Germinal center (tissue), 1 donor: ENCODE measurements around the gene SLC7A5.
"Not testable (repeated sequence)": the region's sequence is repeated elsewhere in the genome, so short reads cannot be mapped to it uniquely, and the experiment has no call there.

Source experiments
- DNase-seq: peaks from one replicate; pipeline ENCODE4 v3.0.0; 2012; ENCODE audit warnings: mixed read lengths, low spot score

The SLC7A5 gene

DNA sequence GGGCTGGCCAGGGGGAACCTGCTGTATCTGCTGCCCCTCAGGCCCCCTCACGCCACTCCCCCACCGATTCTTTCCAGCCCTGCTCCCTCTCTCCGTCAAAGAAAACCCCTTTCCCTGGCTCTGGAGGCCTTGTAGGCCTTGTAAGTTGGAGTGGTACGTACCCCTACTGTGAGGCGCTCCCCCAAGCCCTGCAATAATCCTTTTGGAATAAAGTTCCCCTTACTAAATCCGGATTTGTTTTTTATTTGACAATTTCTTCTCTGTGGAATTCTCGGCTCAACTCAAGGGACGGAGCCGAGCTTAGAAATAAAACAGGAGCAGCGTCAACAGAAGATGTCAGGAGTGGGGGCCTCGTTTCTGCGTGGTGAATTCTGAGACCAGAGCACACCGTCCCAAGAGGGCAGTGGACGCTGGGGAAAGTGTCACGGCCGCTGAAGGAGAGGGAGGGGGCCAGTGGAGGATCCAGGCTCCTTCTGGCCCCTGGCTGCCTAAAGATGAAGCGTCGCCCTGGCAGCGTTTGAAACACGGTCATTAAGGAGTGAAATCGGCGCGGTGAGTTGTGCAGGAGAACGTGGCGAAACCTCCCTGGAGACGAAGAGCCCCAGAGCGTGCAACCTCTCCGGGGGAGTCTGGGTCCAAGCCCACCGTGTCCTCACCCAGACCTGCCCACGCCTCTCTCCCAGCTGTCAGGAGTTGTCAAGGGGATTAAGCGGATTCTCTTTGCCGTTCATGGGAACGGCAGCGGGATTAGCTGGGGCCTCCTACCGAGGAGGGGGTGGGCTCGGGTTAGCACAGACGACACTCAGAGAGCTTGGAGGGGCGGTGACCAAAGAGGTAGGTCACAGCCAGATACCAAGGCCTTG, 47.0 kb downstream of the SLC7A5 start:
- DNase-seq, result no peak

DNA sequence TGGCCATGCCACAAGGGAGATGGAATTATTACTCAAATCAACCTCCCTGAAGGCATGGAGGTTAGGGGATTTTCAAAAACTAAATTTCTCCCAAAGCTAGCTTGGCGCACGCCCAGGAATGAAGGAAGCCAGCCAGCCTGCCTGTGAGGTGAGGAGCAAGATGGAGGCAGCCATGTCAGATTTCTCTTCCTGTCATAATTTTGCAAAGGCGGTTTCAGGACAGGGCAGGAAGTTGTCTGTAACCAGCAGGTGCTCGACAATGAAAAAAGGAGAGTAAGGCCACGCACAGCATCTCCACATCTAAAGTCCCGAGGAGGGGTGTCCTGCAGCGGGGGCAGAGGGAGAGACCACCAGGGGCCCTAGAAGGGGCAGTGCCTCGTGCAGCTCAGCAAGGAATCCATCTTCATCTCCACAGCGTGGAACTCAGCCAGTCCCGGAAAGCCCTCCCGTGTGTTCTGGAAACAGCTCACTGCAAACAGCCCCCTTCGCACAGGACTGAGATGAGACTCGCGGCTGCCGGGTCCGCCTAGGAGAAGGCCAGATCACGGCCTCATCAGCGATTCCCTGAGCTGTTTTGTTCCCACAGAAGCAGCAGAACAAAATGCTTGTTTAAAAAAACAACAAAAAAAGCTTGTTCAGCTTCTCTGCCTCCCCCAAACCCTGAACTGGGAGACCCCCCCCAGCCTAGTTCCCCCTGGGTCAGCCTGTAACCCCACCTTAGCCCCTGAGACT, 47.8 kb downstream of the SLC7A5 start:
- DNase-seq, result no peak

DNA sequence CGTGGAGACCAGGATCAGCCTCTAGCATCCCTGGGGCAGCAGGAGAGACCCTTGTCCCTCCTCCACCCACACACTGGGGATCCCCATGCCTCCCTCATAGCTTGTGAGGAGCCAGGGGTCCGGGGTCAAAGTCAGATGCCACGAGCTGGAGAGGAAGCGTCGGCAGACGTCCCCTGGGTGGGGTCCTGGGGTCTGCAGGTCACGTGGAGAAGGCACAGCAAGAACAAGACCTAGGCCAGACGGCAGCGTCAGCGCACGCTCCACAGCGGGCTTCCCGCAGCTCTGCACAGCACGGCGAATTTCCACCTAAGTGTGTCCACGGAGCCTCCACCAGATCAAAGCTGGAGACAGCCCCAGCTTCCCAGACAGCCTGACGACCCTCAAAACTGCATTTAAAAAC, 49.3 kb downstream of the SLC7A5 start:
- no peak for DNase-seq

DNA sequence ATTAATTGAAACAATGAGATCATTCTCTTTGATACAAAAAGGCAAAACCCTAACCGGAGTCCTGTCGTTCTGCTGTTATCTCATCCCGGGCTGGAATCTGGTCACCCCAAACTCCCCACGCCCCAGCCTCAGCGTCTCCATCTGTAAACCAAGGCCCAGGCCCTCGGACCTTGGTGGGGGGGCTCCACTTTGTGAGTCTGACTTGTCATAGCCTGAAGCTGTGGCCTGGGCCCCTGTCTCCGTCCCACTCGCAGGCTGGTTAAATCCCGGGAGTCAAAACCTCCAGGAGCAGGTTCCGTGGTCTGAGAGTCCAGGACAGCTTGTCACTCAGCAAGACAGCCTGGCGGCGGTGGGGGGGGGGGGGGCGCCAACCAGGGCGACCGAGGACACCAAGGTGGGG, 50.0 kb downstream of the SLC7A5 start:
- no peak for DNase-seq

DNA sequence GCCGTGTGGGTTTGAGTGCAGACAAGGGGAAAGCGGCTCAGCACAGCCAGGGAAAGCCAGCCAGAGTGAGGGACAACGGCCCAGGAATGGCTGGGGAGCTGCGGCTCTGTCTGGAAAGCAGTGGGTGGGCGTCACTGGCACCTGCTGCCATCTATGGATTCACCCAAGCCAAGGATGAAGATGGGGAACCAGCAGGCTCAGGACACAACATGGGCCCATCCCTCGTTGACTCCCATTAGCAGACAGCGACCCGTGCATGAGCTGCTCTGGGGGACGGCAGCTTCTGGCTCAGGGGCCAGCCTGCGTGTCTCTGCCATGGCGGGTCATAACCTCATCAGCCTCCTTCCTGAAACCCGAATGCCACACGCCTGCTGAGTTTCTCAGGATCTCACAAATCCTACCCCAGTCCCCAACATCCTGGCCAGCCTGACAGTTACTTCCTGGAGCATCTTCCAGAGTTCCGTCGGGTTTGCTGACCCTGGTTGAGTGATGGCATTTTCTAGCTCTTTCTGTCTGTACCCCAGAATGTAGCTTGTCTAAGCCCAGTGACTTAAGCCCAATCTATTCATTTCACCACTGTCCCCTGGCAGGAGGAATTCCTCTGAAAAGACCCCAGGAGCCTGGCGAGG, 50.7 kb downstream of the SLC7A5 start:
- DNase-seq, result no peak

DNA sequence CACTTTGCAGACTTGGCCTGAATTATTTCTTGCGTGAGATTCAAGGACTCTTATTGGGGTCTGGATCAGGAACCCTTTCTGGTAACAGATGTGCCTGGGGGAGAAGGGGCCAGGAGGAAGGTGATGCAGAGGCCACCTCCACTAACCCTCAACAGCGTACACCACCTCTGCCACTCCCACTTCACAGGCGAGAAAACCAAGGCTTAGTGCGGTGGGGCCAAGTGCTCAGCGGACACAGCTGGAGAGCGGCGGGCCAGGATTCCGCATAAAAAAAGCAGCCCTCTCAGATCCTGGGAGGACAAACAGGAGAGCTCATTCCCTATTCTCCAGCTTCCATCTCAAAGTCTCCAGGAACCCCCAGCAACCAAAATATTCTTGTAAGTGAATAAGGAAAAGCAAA, 51.4 kb downstream of the SLC7A5 start:
- DNase-seq, result no peak

DNA sequence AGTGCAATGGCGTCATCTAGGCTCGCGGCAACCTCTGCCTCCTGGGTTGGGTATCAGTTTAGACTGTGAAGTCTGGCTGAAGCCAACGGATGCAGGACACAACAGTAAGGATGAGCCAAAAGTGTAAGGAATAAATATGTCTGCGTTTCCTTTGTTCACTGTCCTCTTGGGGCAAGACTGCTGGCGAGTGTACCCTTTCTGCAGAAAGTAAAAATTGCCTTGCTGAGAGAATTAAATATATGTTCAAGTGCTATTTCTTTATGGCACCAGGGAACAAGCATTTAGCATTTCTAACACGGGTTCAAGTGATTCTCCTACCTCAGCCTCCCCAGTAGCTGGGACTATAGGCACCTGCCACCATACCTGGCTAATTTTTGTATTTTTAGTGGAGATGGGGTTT, 51.9 kb downstream of the SLC7A5 start:
- DNase-seq, result not testable (repeated sequence)

DNA sequence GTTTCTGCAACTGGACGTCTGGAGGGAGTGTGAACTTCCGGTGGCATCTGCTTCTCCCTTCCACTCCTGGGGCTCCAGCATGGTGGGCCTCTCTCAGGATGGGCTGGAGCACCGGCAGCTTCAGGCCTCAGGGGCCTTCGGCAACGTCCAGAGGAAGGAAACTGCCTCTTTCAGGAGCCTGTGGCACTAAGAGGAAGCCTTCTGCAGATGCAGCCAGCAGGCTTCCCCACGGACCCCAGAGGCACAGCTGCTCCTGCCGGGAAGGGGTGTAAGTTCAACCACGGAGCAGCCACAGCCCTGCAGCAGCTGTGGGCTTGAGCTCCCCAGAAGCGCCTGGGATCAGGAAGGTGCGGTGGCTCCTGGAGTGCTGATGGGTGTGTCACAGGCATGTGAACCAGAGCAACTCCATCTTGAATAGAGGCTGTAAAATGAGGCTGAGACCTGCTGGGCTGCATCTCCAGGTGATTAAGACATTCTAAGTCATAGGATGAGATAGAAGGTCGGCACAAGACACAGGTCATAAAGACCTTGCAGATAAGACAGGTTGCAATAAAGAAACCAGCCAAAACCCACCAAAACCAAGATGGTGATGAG, 52.7 kb downstream of the SLC7A5 start:
- no peak for DNase-seq

DNA sequence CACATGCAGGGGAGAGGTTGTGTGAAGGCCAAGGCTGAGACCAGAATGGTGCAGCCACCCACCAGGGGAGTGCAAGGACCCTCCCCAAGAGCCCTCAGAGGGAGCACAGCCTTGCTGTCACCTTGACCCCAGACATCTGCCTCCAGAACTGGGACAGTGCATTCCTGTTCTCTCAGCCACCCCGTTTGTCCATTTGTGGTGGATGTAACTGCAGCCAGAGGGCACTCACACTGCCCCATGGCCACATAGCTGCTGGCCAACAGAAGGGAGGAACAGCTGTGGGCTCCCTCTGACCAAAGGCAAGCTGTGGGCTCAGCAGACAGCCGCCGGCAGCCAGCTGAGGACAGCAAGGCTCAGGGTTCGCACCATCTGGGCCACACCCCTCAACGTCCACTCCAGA, 53.7 kb downstream of the SLC7A5 start:
- no peak for DNase-seq

DNA sequence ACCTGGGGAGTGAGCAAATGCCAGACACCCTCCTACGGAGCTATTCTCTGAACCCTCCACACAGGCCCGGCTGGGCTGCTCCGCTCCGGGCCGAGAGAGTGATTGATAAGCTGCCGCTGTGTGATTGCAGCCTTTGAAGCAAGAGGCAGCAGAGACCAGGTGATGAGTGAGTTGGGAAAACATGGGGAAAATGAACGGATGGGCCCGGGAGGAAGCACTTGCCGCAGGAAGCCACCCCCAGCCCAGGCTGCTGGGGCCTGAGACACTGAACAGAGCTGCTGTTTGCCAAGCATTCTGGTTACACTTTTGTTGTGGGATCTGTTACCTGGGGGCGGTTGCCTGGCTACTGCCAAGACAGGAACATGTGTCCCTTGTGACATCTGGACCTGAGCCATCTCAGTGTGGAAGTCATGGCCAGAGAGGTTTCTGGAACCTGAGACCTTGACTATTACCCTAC, 57.1 kb downstream of the SLC7A5 start:
- DNase-seq, result no peak

DNA sequence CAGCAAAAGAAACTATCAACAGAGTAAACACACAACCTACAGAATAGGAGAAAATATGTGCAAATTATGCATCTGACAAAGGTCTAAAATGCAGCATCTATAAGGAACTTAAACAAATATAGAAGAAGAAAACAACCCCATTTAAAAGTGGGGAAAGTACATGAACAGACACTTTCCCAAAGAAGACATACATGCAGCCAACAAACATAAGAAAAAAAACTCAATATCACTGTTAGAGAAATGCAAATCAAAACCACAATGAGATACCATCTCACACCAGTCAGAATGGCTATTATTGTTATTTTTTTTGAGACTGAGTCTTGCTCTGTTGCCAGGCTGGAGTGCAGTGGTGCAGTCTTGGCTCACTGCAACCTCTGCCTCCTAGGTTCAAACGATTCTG, 57.9 kb downstream of the SLC7A5 start:
- DNase-seq, result not testable (repeated sequence)

DNA sequence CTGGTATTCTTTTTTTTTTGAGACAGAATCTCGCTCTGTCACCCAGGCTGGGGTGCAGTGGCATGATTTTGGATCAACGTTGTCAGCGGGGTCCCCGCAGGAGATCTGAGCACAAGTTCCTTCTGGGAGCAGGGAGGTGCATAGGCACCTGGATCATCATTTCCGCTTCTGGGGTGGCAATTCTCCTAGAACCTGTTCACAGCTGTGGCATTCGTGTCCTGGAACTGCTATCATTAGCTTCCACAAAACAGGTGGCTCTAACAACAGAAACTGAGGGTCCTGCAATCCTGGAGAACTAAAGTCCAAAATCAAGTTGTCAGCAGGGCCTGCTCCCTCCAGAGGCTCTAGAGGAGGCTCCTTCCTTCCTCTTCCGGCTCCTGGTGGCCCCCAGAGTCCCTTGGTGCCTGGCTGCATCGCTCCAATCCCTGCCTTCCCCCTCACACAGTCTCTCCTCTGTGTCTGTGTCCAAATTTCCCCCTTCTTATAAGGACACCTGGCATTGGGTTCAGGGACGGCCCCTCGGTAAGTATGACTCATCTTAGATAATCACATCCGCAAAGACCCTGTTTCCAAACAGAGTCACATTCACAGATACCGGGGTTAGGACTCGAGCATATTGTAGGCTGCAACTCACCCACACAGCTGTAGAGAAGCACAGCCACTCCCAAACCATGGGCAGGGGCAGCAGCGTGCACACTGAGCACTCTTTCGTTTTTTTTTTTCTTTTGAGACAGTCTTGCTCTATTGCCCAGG, 60.0 kb downstream of the SLC7A5 start:
- peak; percentile 42 for DNase-seq

DNA sequence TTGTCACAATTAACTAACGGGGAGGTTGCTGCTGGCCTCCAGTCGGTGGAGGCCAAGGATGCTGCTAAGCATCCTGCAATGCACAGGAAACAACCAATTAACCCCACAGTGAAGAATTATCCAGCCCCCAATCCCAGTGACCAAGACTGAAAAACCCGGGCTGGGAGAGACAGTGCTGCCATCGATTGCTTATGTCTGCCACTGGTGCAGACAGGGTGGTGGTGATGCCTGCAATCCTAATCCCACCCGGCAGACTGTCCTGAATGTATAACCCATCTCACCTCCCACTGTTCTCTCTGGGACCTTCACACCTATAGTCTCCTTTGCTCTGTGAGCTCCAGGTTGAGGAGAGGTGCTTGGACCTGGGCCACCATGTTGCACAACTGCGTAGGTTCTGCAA, 61.2 kb downstream of the SLC7A5 start:
- DNase-seq, result no peak

DNA sequence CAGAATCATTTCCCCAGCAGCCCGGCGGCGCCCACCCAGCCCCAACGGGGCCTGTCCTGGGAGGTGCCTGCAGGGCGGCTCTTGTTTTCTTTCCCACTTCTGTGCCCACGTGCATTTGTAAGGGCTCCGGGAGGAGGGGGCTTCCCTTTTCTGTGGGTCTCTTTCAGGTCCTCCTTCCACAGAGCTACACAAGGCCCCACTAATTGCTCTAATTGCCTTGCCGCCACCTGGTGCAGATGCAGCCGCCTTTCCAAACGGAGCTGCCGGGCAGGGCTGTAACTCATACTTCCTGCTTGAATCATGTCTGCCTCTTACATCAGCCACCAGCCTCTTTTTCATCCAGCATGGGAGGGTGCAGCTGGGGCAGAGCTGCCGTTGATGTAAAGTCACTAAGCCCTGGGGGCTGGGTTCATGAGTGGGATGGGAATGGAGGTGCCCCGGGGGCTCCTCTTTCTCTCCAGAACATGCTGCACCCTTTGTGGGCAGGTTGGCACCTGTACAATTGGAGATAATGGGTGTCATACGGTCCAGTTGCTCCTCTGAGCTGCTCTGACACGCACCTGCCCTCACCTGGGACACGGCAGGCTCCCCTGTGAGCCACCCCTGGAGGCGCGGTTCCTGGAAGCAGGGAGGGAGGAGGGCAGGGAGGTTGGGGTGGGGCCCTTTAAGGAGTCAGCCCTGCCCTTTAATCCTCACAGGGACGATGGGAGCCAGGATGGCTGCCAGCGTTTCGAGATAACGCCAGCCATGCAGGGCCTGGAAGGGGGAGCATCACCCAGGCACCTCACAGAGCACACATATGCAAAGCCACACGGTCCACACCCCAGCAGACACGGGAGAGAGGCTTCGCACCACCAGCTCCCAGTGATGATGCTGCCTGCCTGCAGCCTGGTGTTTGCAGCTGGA, 62.4 kb downstream of the SLC7A5 start:
- DNase-seq, result peak; percentile 87

DNA sequence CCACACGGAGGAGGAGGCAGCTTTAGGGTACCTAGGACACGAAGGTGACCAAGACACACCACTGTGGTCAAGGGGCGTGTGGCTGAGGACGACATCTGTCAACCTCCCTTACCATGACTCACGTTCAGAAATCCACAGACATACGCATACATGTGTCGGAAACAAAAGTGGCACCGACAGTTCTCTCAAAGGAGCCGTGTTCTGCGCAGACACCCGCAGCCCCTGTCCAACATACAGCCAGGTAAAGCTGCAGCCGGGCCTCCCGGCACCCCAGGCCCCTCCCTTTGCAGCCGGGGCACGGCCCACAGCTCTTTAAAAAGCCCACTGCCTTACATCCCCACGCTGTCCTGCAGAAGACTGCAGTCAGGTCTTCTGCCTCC, 63.1 kb downstream of the SLC7A5 start:
- no peak for DNase-seq

DNA sequence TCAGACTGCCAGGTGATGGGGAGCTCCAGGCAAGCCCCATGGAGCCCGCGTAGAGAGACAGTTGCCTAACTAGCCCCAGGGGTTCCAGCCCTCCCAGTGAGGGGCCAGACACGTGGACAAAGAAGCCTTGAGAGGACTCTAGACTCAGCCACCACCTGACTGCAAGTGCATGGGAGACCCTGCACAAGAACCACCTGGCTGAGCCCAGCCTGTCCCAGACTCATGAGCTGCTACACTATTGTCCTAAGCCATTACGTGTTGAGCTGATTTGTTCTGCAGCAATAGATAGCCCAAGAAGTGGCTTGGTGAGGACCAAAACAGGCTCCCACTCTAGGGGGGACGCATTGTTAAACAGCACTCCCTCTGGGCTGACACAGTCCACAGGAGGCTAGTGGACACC, 65.9 kb downstream of the SLC7A5 start:
- DNase-seq, result no peak

DNA sequence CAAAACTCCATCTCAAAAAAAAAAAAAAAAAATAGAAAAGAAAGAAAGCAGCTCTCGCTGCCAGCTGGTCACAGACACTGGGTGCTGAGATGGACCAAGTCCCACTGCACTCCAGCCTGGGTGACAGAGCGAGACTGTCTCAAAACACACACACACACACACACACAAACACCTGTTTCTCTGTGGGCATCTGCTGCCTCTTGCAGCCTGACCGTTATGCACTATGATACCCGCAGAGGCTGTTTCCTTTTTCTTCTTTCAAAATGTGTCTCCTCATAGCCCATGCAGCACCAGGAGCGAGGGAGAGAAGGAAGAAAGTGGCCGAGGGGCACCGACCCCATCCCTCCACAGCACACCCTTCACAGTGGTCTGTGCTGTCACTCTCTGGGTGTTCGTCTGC, 66.6 kb downstream of the SLC7A5 start:
- DNase-seq, result peak; percentile 30

DNA sequence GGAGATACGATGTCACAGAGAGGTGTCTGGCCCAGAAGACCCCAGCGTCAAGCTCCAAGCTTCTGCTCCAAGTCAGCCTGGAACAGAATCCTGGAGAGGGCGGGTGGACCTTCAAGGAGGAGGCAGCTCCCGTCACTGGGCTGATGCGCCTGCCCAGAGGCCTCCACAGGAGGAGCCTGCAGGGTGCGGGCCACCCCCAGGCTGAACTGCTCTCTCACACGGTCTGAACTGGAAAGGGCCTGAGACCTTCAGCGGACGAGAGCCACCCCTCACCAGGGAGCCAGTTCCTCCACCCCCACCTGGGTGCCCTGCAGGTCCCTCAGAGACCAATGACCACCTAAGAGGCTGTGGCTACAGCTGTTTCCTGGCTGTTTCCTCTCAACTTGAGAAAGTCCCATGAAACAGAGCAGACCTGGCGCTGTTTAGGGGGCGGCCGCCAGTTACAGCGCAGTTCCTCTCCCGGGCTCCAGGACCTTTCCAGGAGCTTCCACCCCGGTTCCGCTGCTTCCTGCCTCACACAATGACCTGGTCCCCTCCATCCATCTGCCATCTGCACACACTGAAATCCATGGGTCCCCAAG, 67.5 kb downstream of the SLC7A5 start:
- no peak for DNase-seq

DNA sequence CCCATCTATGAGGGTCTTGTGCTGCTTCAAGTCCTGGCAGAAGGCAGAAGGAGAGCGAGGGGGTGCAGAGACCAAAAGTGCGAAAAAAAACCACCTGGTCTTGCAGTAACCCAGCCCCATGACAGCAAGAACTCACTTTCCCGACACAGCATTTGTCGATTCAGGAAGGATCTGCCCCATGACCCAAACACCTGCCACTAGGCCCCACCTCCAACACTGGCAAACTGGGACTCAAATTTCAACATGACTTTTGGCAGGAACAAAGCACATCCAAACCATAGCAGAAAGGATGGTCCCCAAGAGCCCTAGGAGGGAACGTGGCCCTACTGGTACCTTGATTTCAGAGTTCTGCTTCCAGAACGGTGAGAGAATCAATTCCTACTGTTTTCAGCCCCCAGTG, 68.8 kb downstream of the SLC7A5 start:
- no peak for DNase-seq

DNA sequence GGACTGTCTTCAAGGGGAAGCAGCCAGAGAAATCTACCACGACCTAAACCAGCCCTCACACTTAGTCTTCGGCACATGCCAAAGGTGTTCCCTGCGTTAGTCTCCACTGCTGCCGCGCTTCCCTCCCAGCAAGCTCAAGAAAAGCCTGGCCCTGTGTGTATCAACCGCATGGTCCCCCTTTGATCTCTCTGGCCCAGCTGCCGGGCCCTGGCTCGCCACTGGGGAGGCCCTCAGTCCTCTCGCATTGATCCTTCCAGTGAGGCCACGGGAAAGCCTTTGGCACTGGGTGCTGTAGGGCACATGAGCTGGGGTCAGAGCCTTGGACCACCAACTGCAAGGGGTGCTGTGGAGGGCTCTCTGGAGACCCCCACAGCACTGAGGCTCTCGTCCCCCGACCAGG, 74.0 kb downstream of the SLC7A5 start:
- no peak for DNase-seq
